ENCODE measurements around the gene SUN1.

SUN1 gene

GRCh38 chr7:902996-903395 is 70.7 kb downstream of the SUN1 start:
- DNase-seq (ENCODE audit: low read depth in 1 of 2, low spot score in 1 of 2) = no peak

DNA sequence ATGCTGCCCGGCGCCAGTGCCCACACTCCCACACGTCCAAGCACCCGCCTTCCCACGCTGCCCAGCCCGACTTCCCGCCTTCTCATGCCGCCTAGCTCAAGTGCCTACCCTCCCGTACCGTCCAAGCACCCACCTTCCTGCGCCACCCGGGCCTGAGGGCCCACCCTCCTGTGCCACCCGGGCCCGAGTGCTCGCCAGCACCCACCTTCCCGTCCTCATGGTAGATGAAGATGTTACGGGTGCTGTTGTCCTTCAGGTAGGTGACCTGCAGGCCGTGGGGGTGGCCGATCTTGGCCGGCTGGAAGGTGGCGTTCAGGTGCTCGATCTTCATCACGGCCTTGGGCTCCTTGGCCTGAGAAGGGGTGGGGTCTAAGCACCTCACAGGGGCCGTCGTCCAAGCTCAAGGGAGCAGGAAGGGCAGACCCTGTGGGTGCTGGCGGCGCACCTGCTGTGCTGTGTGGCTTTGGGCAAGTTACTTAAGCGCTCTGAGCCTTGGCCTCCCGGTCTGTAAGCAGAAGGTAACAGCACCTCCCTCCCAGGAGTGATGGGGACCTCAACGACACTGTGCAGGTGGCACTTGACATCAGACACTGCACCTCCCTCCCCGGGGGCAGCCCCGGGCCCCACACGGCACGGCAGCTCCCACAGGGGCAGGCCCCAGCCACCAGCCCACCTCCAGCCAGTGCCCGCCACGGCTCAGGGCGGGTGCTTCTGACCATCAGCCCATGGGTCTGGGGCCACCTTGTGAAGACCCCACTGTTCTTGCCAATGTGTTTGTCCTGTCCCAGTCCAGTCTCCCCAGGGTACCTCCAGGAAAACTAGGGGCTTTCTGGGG is 71.9 kb downstream of the SUN1 start:
- no peak for DNase-seq (ENCODE audit: low read depth in 1 of 2, low spot score in 1 of 2)

GRCh38 chr7:904847-905246 is 72.6 kb downstream of the SUN1 start:
- no peak for DNase-seq (ENCODE audit: low read depth in 1 of 2, low spot score in 1 of 2)

- no peak for DNase-seq (ENCODE audit: low read depth in 1 of 2, low spot score in 1 of 2)
These were observed 74.5 kb downstream of the SUN1 start for GRCh38 chr7:906776-907157.

DNA sequence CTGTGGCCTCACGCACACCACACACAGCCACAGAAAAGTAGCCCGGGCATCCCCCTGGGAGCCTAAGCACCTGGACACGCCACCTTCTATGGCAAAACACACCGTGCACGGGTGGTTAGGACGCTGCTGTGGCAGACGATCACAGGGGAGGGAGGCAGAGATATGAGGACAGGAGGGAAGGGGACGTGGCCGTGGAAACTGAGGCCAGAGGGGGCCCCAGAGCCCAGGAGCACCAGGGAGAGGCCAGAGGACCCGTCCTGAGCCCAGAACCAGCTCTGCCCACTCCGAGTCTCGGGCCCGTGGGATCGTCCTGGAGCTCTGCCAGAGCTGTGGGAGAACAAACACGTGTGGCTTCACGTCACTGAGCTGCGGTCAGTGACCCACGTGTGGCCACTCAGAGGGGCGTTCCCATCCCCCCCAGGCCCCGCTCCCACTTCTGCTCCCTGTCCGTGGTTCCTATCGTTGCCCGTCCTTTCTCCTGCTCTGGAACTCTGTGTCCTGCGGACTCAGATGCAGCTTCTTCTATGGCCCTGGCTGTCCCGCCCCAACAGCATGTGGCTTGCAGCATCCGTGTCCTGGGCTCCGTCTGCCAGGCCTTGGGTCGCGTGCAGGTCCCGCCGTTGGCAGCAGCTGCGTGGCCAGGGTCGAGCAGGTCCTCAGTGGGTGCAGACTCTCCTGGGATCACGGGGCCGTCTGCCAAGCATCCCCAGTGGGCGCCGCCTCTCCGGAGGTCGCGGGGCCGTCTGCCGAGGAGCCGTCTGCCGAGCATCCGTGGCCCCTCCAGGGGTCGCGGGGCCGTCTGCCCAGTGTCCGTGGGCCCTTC is 75.1 kb downstream of the SUN1 start:
- DNase-seq (ENCODE audit: low read depth in 1 of 2, low spot score in 1 of 2) = no peak

- no peak for DNase-seq (ENCODE audit: low read depth in 1 of 2, low spot score in 1 of 2)
These were observed 75.9 kb downstream of the SUN1 start for GRCh38 chr7:908159-908581.

- peak; percentile 25 to 62 for DNase-seq (ENCODE audit: low read depth in 1 of 2, low spot score in 1 of 2)
These were observed 76.5 kb downstream of the SUN1 start for GRCh38 chr7:908591-909357.

DNA sequence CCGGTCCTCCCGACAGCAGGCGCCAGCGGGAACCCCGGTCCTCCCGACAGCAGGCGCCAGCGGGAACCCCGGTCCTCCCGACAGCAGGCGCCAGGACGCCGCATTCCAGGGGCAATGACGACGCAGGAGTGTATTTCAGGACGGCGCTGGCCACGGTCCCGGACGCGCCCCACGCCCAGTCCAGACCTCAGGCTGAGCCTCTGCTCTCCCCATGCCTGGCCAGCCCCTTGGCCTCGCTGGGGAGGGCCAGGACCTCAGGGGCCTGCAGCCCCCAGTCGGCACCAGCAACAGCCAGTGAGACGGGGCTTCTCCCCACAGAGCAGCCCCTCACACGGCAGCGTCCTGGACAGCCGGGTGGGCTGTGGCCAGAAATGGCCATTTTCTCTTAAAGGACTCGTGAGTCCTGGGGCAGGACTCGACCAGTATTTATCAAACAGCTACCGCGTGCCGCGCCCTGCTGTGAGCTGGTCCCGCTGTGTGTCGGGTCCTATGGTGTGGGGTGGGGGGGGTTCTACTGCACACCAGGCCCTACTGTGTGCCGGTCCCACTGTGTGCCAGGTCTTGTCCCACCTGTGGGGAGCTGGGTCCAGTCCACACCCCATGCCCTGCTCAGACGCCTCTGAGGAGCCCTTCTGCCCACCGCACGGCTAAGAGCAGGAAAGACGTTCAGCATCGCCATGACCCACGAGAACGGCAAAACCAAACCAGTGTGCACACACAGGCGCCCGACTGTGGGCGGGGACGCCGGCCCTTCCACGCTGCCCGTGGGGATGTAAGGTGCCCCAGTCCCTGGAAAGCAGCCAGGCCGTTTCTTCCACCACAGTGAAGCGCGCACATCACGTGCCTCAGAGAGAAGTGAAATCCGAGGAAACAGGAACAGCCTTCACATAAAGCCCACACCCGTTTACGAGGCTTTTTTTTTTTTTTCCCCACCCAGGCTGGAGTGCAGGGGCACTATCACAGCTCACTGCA is 77.4 kb downstream of the SUN1 start:
- no peak for DNase-seq (ENCODE audit: low read depth in 1 of 2, low spot score in 1 of 2)

DNA sequence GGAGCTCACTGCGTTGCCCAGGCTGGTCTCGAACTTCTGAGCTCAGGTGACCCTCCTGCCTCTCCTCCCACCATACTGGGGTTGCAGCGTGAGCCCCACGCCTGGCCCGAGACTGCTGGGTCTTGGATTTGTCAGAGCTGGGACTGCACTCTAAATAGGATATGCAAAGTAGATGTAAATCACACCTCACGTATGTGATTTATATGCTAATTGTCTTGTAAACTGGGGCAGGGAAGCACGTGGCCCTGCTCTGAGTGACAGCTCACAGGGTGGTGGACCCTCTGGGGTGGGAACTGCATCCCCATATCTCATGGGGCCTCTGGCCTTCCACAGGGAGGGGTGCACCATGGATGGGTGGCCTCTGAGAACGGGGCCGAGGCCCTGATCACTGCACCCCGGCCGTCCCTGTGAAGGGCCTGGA is 78.2 kb downstream of the SUN1 start:
- DNase-seq (ENCODE audit: low read depth in 1 of 2, low spot score in 1 of 2) = no peak

DNA sequence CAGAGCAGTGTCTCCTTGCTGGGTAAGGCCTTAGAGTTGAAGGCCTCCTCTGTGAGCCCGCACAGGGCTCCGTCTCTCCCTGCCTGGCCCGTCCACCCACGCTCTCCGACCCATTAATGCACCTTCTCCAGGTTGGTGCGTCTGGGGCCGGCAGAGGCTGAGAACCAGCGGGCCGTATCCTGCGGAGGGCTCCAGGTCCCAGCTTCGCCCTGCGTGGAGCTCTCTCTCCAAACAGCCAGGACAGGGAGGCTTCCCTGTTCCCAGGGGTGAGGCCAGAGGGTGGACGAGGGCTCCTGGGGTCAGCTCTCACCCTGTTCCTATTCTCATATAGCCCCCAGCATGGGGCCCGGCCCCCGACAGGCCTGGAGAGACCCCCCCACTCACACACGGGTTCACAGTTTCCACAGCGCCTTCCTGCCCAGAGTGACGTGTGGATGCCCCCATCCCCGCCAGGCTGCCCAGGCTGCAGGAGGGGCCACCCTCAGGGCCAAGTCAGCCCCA is 78.7 kb downstream of the SUN1 start:
- DNase-seq (ENCODE audit: low read depth in 1 of 2, low spot score in 1 of 2) = no peak

DNA sequence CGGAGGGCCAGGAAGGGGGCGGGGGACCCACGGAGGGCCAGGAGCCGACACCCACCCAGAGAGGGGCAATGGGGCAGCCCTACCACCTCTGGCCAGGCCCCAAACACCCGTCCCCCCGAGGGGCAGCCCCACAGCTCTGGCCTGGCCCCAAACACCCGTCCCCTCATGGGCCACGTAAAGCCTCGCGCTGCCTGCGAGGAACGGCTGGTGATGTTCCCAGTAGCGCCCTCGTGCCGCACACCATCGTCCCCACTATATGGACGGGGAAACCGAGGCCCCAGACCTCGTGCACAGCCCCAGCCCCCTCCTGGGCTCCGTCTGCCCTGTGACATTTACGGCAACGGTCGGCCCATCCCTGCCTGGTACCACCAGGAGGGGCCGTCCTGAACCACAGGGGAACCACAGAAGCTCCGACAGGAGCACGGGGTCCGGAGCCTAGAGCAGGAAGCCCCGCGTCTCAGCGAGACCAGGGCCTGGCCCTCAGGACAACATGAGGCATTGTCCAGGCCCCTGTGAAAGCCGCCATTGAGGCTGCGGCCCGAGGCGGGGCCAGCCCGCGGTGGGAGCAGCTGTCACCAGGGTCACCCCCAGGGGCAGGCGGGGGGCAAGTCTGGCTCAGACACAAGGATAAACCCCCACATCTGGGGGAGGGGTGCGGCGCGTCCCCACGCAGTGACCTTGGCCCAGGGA is 79.7 kb downstream of the SUN1 start:
- no peak for DNase-seq (ENCODE audit: low read depth in 1 of 2, low spot score in 1 of 2)

DNA sequence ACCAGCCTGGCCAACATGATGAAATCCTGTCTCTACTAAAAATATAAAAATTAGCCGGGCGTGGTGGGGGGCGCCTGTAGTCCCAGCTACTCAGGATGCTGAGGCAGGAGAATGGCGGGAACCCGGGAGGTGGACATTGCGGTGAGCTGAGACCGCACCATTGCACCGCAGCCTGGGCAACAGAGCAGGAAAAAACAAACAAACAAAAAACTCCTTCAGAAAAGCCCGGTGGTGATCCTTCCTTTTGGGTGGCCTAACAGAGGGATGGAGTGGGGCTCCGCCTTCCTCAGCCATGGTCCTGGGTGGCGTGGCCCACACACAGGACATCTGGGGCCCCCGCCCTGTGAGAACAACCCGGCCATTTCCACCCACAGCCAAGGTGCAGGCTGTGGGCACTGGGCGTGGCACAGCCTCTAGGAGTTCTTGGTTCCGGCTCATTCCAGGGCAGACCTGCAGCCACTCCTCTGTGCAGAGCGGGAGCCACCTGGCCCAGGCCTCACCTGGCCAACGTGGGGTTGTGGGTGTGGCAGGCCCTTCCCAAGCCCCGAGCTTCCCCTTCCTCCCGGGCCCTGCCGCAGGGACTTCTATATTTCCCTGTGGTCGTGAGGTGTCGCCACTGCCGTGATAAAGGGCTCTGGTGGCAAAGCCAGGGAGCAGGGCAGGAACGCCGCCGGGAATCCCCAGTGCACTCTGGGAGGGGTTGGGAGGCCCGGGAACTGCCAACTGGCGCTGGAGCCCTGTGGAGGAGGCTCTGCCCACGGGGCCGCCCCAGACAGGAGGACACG is 81.7 kb downstream of the SUN1 start:
- no peak for DNase-seq (ENCODE audit: low read depth in 1 of 2, low spot score in 1 of 2)

DNA sequence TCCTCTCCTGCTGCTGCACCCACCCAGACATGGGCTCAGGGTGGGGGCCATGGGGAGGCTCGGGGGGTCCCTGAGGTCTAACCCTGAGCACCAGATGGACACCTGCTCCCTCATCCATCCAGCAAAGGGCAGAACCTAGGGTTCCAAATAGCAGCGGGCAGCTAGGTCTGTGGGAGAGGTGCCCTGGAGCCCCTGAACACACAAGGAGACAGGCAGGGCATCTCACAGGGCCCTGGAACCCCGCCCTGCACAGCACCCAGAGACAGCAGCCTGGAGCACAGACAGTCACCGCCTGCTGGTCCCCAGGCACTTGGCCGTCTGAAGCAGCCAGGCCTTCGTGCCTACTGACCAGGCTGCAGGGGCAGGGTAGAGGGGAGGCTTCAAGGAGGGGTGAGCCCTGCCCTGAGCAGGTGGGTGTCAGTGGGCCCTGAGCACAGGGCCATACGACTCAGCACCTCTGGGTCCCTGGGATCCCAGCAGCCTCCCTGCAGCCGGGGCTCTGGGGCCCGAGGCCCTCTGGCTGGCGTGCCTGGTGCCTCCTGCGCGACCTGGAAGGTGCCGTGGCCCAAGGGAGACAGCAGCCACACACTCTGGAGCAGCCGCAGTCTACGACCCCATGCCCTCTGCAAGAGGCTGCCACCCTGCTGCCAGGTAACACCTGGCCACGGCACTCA is 82.4 kb downstream of the SUN1 start:
- no peak for DNase-seq (ENCODE audit: low read depth in 1 of 2, low spot score in 1 of 2)

DNA sequence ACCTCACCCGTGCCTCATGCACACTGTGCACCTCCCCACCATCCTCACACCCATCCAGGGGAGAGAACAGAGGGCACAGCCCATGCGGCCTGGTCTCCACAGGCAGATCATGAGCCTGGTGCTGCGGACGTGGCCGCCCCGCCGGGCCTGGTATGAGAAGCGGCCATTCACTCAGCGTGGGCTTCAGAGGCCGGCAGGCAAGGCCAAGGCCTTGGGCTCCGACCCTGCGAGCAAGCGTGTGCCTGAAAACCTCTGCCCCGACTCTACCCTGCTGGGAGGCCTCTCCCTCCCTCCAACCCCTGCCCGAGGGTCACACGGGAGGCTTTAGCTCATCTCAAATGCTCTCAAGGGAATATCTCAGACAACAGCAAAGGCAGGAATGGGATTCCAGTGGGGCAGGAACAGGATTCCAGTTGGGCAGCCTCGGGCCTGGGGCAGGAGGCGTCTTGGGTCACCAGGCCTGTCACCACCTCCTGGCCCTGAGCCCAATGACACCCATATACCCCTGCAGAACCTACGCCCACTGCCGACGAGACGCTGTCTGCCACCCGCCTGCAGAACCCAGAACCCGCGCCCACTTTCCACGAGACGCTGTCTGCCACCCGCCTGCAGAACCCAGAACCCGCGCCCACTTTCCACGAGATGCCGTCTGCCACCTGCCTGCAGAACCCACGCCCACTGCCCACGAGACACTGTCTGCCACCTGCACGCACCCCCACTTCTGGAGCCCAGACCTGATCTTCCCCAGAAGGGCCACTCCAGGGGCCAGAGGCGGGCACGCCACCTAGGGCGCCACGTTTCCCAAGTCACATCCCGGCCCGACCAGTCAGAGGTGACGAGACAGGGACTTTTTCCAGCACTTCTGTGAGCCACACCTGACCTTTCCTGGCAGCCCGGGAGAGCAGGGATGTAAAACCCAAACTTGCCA is 83.3 kb downstream of the SUN1 start:
- DNase-seq (ENCODE audit: low read depth in 1 of 2, low spot score in 1 of 2) = no peak

DNA sequence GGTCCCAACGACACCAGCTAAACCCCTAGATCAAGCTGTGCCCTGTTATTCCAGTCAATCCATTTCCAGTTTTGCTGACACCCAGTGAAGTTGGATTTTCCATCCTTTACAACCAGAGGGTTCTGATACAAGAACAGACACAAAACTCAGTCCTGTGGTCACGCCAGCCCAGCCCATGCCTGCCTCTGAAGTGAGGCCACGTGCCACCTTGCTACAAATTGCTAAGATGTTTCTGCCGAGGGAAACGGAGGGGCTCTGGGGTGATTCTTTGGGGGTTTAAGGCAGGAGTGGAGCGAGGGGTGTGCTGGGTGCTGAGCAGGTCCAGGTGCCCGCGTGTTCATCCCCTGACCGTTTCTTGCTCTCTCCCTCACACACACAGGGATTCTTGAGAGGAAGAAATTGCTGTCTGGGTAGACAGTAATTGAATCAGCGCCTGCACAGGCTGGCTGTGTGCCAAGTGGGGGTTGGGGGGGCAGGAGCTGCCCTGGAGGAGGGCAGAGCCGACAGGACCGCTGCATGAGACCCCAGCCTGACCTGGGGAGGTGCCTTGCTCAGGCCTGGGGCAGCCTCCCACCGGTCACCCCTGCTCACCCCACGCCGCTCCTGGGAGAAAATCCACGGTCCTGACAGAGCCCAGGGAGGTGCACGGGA is 84.1 kb downstream of the SUN1 start:
- no peak for DNase-seq (ENCODE audit: low read depth in 1 of 2, low spot score in 1 of 2)

- no peak for DNase-seq (ENCODE audit: low read depth in 1 of 2, low spot score in 1 of 2)
These were observed 85.2 kb downstream of the SUN1 start for GRCh38 chr7:917255-918117.
